Measurements from ENCODE around the gene LRRC72. TPM values are rescaled to one million over a fixed set of nuclear protein-coding genes. Genes with fewer than 3 reads are reported as not detected.

LRRC72 gene
- total RNA-seq, 1 donor from 2014 or later, result not detected

DNA sequence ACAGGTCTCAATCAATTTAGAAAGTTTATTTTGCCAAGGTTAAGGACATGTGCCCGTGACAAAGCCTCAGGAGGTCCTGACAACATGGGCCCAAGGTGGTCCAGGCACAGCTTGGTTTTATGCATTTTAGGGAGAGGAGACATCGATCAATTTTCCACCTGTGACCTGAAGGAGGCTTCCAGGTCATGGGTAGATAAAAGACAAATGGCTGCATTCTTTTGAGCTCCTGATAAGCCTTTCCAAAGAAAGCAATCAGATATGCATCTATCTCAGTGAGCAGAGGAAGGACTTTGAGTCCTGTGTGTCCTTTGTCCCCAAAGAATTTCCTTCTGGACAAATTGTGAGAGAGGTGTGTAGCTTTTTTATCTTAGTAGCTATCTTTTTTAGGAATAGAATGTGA, 15.8 kb downstream of the LRRC72 start:
- Histone ChIP-seq H3K36me3 (ENCODE audit: insufficient read depth, low read length) (no peaks in the 10 kb centered on the region), H3K27me3 (ENCODE audit: insufficient read depth, low read length) (no peaks in the 10 kb centered on the region), H4K20me1 (ENCODE audit: insufficient read depth, low read length) (no peaks in the 10 kb centered on the region), H2AFZ (ENCODE audit: low read depth, low read length) (no peak overlapping the region), H3K4me3 (ENCODE audit: insufficient read depth, low read depth, low read length) (no peak overlapping the region), H3K9ac (ENCODE audit: low read length) (no peak overlapping the region), H3K79me2 (ENCODE audit: insufficient read depth, low read length) (no peaks in the 10 kb centered on the region), H3K4me2 (ENCODE audit: low read length) (no peak overlapping the region), H3K9me3 (ENCODE audit: insufficient read depth, low read depth, low read length) (no peaks in the 10 kb centered on the region), H3K27ac (ENCODE audit: low read depth, low read length) (no peak overlapping the region), H3K4me1 (ENCODE audit: insufficient read depth, low read length) (no peaks in the 10 kb centered on the region)
- Mint-ChIP-seq H3K36me3 (ENCODE audit: low read depth, unreplicated experiment) (no peaks in the 10 kb centered on the region), H3K4me1 (ENCODE audit: low read depth, unreplicated experiment) (no peaks in the 10 kb centered on the region), H3K27ac (ENCODE audit: unreplicated experiment) (no peak overlapping the region), H3K27me3 (ENCODE audit: low read depth, unreplicated experiment) (no peaks in the 10 kb centered on the region), H3K4me3 (ENCODE audit: unreplicated experiment) (no peak overlapping the region), H3K9me3 (ENCODE audit: unreplicated experiment) (no peaks in the 10 kb centered on the region)
- FAIRE-seq (no peak), DNase-seq (ENCODE audit: low read depth) (no peak)
- no peak for TF ChIP-seq EZH2 (IDR thresholded peaks at IDR 0.05; ENCODE audit: insufficient read depth, low read length)
- TF ChIP-seq, protein P1, sequence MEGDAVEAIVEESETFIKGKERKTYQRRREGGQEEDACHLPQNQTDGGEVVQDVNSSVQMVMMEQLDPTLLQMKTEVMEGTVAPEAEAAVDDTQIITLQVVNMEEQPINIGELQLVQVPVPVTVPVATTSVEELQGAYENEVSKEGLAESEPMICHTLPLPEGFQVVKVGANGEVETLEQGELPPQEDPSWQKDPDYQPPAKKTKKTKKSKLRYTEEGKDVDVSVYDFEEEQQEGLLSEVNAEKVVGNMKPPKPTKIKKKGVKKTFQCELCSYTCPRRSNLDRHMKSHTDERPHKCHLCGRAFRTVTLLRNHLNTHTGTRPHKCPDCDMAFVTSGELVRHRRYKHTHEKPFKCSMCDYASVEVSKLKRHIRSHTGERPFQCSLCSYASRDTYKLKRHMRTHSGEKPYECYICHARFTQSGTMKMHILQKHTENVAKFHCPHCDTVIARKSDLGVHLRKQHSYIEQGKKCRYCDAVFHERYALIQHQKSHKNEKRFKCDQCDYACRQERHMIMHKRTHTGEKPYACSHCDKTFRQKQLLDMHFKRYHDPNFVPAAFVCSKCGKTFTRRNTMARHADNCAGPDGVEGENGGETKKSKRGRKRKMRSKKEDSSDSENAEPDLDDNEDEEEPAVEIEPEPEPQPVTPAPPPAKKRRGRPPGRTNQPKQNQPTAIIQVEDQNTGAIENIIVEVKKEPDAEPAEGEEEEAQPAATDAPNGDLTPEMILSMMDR (IDR thresholded peaks at IDR 0.05; ENCODE audit: insufficient read depth, low read depth, low read length), result no peak

DNA sequence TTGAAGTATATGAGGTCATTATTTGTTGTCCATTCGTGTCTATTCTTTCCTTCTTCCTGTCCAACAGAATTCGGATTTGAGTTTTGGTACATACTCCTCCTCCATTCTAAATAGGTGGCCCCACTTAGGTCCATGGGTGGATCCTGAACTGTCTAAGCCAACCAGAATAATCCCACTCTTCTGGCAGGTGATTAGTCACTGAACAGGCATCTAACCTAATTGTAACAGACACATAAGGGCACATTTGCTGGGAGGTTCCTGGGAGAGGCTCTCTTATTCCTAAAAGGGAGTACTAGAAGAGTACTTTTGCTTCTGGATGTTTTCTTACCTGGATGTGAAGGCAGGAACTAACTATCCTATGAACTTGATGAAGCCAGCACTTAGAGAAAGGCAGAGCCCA, 16.8 kb downstream of the LRRC72 start:
- Histone ChIP-seq H3K4me3 (ENCODE audit: insufficient read depth, low read depth, low read length) (no peak overlapping the region), H3K27ac (ENCODE audit: low read depth, low read length) (no peak overlapping the region), H2AFZ (ENCODE audit: low read depth, low read length) (no peak overlapping the region), H4K20me1 (ENCODE audit: insufficient read depth, low read length) (no peaks in the 10 kb centered on the region), H3K9me3 (ENCODE audit: insufficient read depth, low read depth, low read length) (no peaks in the 10 kb centered on the region), H3K36me3 (ENCODE audit: insufficient read depth, low read length) (no peaks in the 10 kb centered on the region), H3K27me3 (ENCODE audit: insufficient read depth, low read length) (no peaks in the 10 kb centered on the region), H3K4me1 (ENCODE audit: insufficient read depth, low read length) (no peaks in the 10 kb centered on the region), H3K9ac (ENCODE audit: low read length) (no peak overlapping the region), H3K79me2 (ENCODE audit: insufficient read depth, low read length) (no peaks in the 10 kb centered on the region), H3K4me2 (ENCODE audit: low read length) (no peak overlapping the region)
- Mint-ChIP-seq H3K27me3 (ENCODE audit: low read depth, unreplicated experiment) (no peaks in the 10 kb centered on the region), H3K4me3 (ENCODE audit: unreplicated experiment) (no peak overlapping the region), H3K9me3 (ENCODE audit: unreplicated experiment) (no peaks in the 10 kb centered on the region), H3K27ac (ENCODE audit: unreplicated experiment) (no peak overlapping the region), H3K4me1 (ENCODE audit: low read depth, unreplicated experiment) (no peaks in the 10 kb centered on the region), H3K36me3 (ENCODE audit: low read depth, unreplicated experiment) (no peaks in the 10 kb centered on the region)
- TF ChIP-seq, protein P1 (IDR thresholded peaks at IDR 0.05; ENCODE audit: insufficient read depth, low read depth, low read length), result no peak
- no peak for TF ChIP-seq EZH2 (IDR thresholded peaks at IDR 0.05; ENCODE audit: insufficient read depth, low read length)
- DNase-seq (ENCODE audit: low read depth) (no peak), FAIRE-seq (no peak)

DNA sequence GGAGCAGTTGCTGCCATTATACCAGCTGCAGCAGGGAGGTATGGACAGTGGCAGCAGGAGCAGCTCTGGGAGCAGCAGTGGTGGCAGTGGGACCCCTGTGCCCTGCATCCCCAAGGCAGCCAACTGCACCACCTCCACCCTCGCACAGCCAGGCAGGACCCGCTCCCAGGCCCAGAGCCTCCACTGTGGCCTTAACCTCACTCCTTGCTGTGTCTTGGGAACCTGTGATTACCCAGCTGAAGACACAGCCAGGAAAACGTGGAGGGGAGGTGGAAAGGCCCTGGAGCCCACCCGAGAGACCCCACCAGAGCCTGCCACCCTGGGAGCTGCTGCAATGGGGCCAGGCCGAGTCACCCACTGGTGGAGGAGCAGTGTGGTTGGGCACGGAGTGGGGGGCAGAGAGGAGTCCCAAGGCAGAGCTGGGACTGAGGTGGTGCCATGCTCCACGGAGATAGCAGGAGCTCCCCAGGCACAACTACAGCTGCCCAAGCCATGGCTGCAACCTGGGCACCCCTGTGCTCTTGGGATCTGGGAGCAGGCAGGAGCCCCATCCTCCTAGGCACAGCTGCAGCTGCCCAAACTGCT, 20.4 kb downstream of the LRRC72 start:
- Mint-ChIP-seq H3K4me1 (ENCODE audit: low read depth, unreplicated experiment) (no peaks in the 10 kb centered on the region), H3K4me3 (ENCODE audit: unreplicated experiment) (no peak overlapping the region), H3K9me3 (ENCODE audit: unreplicated experiment) (no peaks in the 10 kb centered on the region)

More for the DNA sequence above, 20.4 kb downstream of the LRRC72 start:
- H3K36me3 Mint-ChIP-seq (ENCODE audit: low read depth, unreplicated experiment), result no peaks in the 10 kb centered on the region
- no peaks in the 10 kb centered on the region for H3K27me3 Mint-ChIP-seq (ENCODE audit: low read depth, unreplicated experiment)
- H3K79me2 ChIP-seq (ENCODE audit: insufficient read depth, low read length), result no peaks in the 10 kb centered on the region
- no peaks in the 10 kb centered on the region for H3K4me1 ChIP-seq (ENCODE audit: insufficient read depth, low read length)
- no peak overlapping the region for H3K27ac Mint-ChIP-seq (ENCODE audit: unreplicated experiment)
- H3K27me3 ChIP-seq (ENCODE audit: insufficient read depth, low read length), result no peaks in the 10 kb centered on the region
- H2AFZ ChIP-seq (ENCODE audit: low read depth, low read length), result no peak overlapping the region
- FAIRE-seq, result no peak
- no peak overlapping the region for H3K4me2 ChIP-seq (ENCODE audit: low read length)
- no peaks in the 10 kb centered on the region for H4K20me1 ChIP-seq (ENCODE audit: insufficient read depth, low read length)
- H3K27ac ChIP-seq (ENCODE audit: low read depth, low read length), result no peak overlapping the region
- no peak overlapping the region for H3K9ac ChIP-seq (ENCODE audit: low read length)
- H3K36me3 ChIP-seq (ENCODE audit: insufficient read depth, low read length), result no peaks in the 10 kb centered on the region
- H3K4me3 ChIP-seq (ENCODE audit: insufficient read depth, low read depth, low read length), result no peak overlapping the region
- no peak for DNase-seq (ENCODE audit: low read depth)
- H3K9me3 ChIP-seq (ENCODE audit: insufficient read depth, low read depth, low read length), result no peaks in the 10 kb centered on the region
- TF ChIP-seq, protein P1 (IDR thresholded peaks at IDR 0.05; ENCODE audit: insufficient read depth, low read depth, low read length), result no peak
- no peak for TF ChIP-seq EZH2 (IDR thresholded peaks at IDR 0.05; ENCODE audit: insufficient read depth, low read length)

Data from astrocyte (in vitro differentiated cells and primary cell).